Measurements from ENCODE around the gene SLC4A5.

- TF ChIP-seq BCL11A (tag by site-specific recombination; IDR thresholded peaks at IDR 0.05; ENCODE audit: low read depth): no peak
- TF ChIP-seq GLIS2 (tag by site-specific recombination; IDR thresholded peaks at IDR 0.05): no peak
- TF ChIP-seq ZNF24 (tag by site-specific recombination; IDR thresholded peaks at IDR 0.05): no peak
- no peak for TF ChIP-seq ZNF274 (IDR thresholded peaks at IDR 0.05; ENCODE audit: low read length)
- no peak for TF ChIP-seq ZNF274 (tag by site-specific recombination; IDR thresholded peaks at IDR 0.05; ENCODE audit: borderline replicate concordance)
These were observed 42.0 kb downstream of the SLC4A5 start for GRCh38 chr2:74301262-74301661.

Data from HEK293 (cell line).